PC-9 (cell line): ENCODE measurements around the gene TENM4. TPM values are rescaled to one million over a fixed set of nuclear protein-coding genes. Genes with fewer than 3 reads are reported as not detected.
"Not testable (repeated sequence)": the region's sequence is repeated elsewhere in the genome, so short reads cannot be mapped to it uniquely, and the experiment has no call there.

Source experiments
- BruUV-seq: library from RNA; stranded (reverse); fragments of 400-500 nt; replicated peaks from 2 replicates; lab custom pipeline; 2021; lab: Mats Ljungman, UMichigan
- CTCF ChIA-PET: fragments of 300-600 bp; sonication (Branson Sonifier 250); formaldehyde crosslinking; loops from one replicate; lab custom pipeline; 2022; ENCODE audit warnings: antibody characterized with exemption; lab: Charles Lee
- POLR2A ChIA-PET: fragments of 300-600 bp; sonication (Branson Sonifier 250); formaldehyde crosslinking; loops from one replicate; lab custom pipeline; 2022; ENCODE audit warnings: antibody characterized with exemption; ENCODE audit not compliant: unreplicated experiment; lab: Charles Lee
- DNase-seq, 2 experiments: peaks; one replicate each; pipeline versions ENCODE4 v3.0.0 to v3.0.0-alpha.2; 2015 to 2022; ENCODE audit warnings: mixed read lengths in 1 of 2
- H2AFZ ChIP-seq: fragments of 200-600 bp; sonication (generic); 2 replicates; pipeline ENCODE4 v1.8.1; 2017; ENCODE audit warnings: antibody characterized with exemption
- H3F3A ChIP-seq: fragments of 200-600 bp; sonication (generic); 2 replicates; pipeline ENCODE4 v1.8.1; 2017; ENCODE audit warnings: antibody characterized with exemption, mild to moderate bottlenecking, low read depth; ENCODE audit not compliant: insufficient read depth
- H3K27ac ChIP-seq: fragments of 200-600 bp; sonication (generic); 2 replicates; pipeline ENCODE4 v1.6.1; 2016; ENCODE audit warnings: mixed run types
- H3K27me3 ChIP-seq: fragments of 200-600 bp; sonication (generic); 2 replicates; pipeline ENCODE4 v1.6.1; 2016; ENCODE audit warnings: low read depth, mixed run types; ENCODE audit not compliant: insufficient read depth
- H3K36me3 ChIP-seq: fragments of 200-600 bp; sonication (generic); 2 replicates; pipeline ENCODE4 v1.6.1; 2016; ENCODE audit warnings: low read depth, mixed run types
- H3K4me1 ChIP-seq: fragments of 200-600 bp; sonication (generic); replicated peaks from 2 replicates; pipeline ENCODE4 v1.6.1; 2016; ENCODE audit warnings: mixed run types; ENCODE audit not compliant: insufficient read depth
- H3K4me2 ChIP-seq: fragments of 200-600 bp; sonication (generic); 2 replicates; pipeline ENCODE4 v1.6.1; 2017; ENCODE audit warnings: mixed run types
- H3K4me3 ChIP-seq: fragments of 200-600 bp; sonication (generic); 2 replicates; pipeline ENCODE4 v1.6.1; 2016; ENCODE audit warnings: mixed run types
- H3K79me2 ChIP-seq: fragments of 200-600 bp; sonication (generic); 2 replicates; pipeline ENCODE4 v1.6.1; 2017; ENCODE audit warnings: low read depth, mixed run types
- H3K9me2 ChIP-seq: fragments of 200-600 bp; sonication (generic); 2 replicates; pipeline ENCODE4 v1.8.1; 2017; ENCODE audit warnings: mild to moderate bottlenecking; ENCODE audit not compliant: insufficient read depth
- H3K9me3 ChIP-seq: fragments of 200-600 bp; sonication (generic); 2 replicates; pipeline ENCODE4 v1.8.1; 2016; ENCODE audit warnings: low read depth; ENCODE audit not compliant: insufficient read depth
- H4K20me1 ChIP-seq: fragments of 200-600 bp; sonication (generic); 2 replicates; pipeline ENCODE4 v1.8.1; 2017; ENCODE audit not compliant: insufficient read depth
- CTCF ChIP-seq: fragments of 200-600 bp; sonication (generic); conservative IDR thresholded peaks from 2 replicates; pipeline ENCODE4 v1.6.1; 2017; ENCODE audit warnings: mixed run types, antibody characterized with exemption, mild to moderate bottlenecking, moderate library complexity
- EZH2 ChIP-seq: fragments of 200-600 bp; sonication (generic); IDR thresholded peaks from 2 replicates; pipeline ENCODE4 v1.8.0; 2017; ENCODE audit warnings: antibody characterized with exemption, low read depth
- intact Hi-C: fragments of 100-400 bp; cut with micrococcal nuclease; formaldehyde crosslinking; loops from one replicate; pipeline ENCODE4 v1.10.0; 2022; ENCODE audit not compliant: unreplicated experiment
- total RNA-seq: library from RNA; stranded (reverse); gene quantifications from 2 replicates; pipeline ENCODE4 v1.2.3, GENCODE V29; 2021

The TENM4 gene
- total RNA-seq, 1 experiment from 2014 or later: not detected

GRCh38 chr11:79193663-79194310, 247.0 kb downstream of the TENM4 start:
- CTCF ChIA-PET: no interaction called here
- H2AFZ ChIP-seq: no peak overlapping the region
- DNase-seq: no peak
- no peak overlapping the region for H3K4me3 ChIP-seq
- POLR2A ChIA-PET: no interaction called here
- H3K4me1 ChIP-seq: no peaks in the 10 kb centered on the region
- intact Hi-C loops: no loop called here
- no peaks in the 10 kb centered on the region for H3K79me2 ChIP-seq
- H3K27ac ChIP-seq: no peak overlapping the region
- H3K9me2 ChIP-seq: no peaks in the 10 kb centered on the region
- peaks cover 60% of the 10 kb centered on the region for H3K27me3 ChIP-seq
- H4K20me1 ChIP-seq: no peaks in the 10 kb centered on the region
- H3K4me2 ChIP-seq: no peak overlapping the region
- TF ChIP-seq CTCF: no peak
- no peak for TF ChIP-seq EZH2
- H3K36me3 ChIP-seq: no peaks in the 10 kb centered on the region
- no TSS peak for BruUV-seq
- H3F3A ChIP-seq: no peaks in the 10 kb centered on the region
- H3K9me3 ChIP-seq: no peaks in the 10 kb centered on the region

DNA sequence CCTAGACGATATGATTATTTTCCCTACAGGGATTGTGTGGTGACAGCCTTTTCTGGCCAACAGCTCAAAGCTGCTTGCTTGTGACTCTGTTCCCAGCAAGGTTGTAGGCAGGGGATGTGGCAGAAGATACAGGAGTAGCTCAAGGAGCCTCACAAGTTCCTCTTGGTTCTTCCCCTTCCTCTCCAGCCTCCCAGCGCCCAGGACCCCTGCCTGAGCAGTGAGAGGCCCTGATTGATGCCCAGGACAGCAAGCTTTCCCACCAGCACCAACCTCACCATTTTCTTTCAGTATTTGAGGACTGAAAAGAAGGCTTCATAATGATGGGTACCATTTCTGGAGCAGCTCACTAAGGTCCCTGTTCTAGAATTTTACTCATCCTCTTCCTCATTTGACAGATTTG, 248.0 kb downstream of the TENM4 start:
- Histone ChIP-seq H3K9me2 (no peaks in the 10 kb centered on the region), H3K27ac (no peak overlapping the region), H3F3A (no peaks in the 10 kb centered on the region), H3K4me1 (no peaks in the 10 kb centered on the region), H2AFZ (no peak overlapping the region), H3K27me3 (peaks cover 64% of the 10 kb centered on the region), H4K20me1 (no peaks in the 10 kb centered on the region), H3K9me3 (no peaks in the 10 kb centered on the region), H3K4me3 (no peak overlapping the region), H3K4me2 (no peak overlapping the region), H3K36me3 (no peaks in the 10 kb centered on the region), H3K79me2 (no peaks in the 10 kb centered on the region)
- TF ChIP-seq CTCF (no peak), EZH2 (no peak)
- DNase-seq: no peak
- intact Hi-C loops: no loop called here
- ChIA-PET CTCF (no interaction called here), POLR2A (no interaction called here)
- no TSS peak for BruUV-seq

GRCh38 chr11:79191716-79192115, 249.1 kb downstream of the TENM4 start:
- H3K9me3 ChIP-seq, H3K9me2 ChIP-seq, H2AFZ ChIP-seq, H3K4me3 ChIP-seq, H3K79me2 ChIP-seq, CTCF ChIA-PET, H3K4me1 ChIP-seq, H4K20me1 ChIP-seq, intact Hi-C loops, H3K27ac ChIP-seq, H3K36me3 ChIP-seq, DNase-seq, H3F3A ChIP-seq, POLR2A ChIA-PET, BruUV-seq, H3K4me2 ChIP-seq: not testable (repeated sequence)
- peaks cover 56% of the 10 kb centered on the region for H3K27me3 ChIP-seq

GRCh38 chr11:79190553-79190952, 250.3 kb downstream of the TENM4 start:
- BruUV-seq, H3K27ac ChIP-seq, H3K9me2 ChIP-seq, POLR2A ChIA-PET, H3K4me1 ChIP-seq, CTCF ChIA-PET, H3K9me3 ChIP-seq, H3F3A ChIP-seq, H3K4me2 ChIP-seq, DNase-seq, H3K4me3 ChIP-seq, H4K20me1 ChIP-seq, H2AFZ ChIP-seq, H3K79me2 ChIP-seq, H3K36me3 ChIP-seq, intact Hi-C loops: not testable (repeated sequence)
- H3K27me3 ChIP-seq: peaks cover 44% of the 10 kb centered on the region
